NCI-H69 (cell line): ENCODE data around the gene SPTBN1.
A peak's percentile ranks its signal among the peaks of the same experiment; 100 is the strongest.
"Not testable (repeated sequence)": the region's sequence is repeated elsewhere in the genome, so short reads cannot be mapped to it uniquely, and the experiment has no call there.

Source experiments
- DNase-seq: peaks from one replicate; lab custom pipeline; 2025; lab: John Stamatoyannopoulos, UW

Gene SPTBN1

GRCh38 chr2:54502731-54503130, 46.6 kb downstream of the SPTBN1 start:
- DNase-seq = no peak

DNA sequence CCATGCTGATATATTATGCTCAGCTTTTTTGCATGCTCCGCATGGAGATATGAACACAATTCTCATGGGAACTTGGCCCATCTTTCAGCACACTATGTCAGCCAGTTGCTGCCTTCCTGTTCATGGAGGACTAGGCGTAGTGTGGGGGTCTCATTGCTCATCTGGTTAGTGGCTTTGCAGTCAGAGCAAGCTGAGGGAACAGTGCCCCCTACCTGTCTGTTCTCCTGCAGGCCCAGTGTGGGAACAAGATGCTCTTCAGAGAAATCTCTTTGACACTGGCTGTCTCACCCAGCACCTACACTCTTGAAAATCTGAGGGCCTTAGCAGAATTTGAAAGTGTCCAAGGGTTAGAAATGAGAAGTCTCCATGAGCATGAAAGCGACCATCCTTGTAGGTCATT, 47.1 kb downstream of the SPTBN1 start:
- DNase-seq = peak; percentile 39

- no peak for DNase-seq
Observed at GRCh38 chr2:54503828-54504227, 47.7 kb downstream of the SPTBN1 start.

- no peak for DNase-seq
Observed at GRCh38 chr2:54504866-54505265, 48.7 kb downstream of the SPTBN1 start.

DNA sequence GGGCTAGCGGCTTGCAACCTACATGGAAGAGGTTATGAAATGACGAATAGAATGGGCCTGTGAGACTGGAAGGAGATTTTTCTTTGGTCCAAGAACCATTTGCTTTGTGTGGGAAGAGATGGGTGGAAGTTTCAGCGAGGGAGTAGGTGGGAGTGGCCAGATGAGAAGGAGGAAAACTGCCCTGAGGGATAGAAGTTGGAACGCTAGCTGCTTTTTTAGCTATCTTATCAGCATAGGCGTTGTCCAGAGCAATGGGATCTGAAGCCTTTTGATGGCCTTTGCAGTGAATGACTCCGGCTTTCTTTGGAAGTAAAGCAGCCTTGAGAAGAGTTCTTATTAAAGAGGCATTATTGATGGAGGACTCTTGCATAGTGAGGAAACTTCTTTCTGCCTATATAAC, 52.4 kb downstream of the SPTBN1 start:
- no peak for DNase-seq

DNA sequence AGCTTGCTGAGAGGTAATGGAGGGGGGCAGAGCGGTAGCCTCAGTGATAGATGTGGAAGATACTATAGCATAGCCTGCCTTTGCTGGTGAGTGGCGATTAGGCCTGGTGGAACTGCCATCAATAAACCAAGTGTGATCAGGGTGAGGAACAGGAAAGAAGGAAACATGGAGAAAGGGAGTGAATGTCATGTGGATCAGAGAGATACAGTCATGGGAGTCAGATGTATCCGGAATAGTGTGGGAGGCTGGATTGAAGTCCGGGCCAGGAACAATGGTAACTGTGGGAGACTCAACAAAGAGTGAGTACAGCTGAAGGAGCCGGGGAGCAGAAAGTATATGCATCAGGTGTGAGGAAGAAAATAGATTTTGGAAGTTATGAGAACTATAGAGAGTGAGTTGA, 52.9 kb downstream of the SPTBN1 start:
- DNase-seq = not testable (repeated sequence)

DNA sequence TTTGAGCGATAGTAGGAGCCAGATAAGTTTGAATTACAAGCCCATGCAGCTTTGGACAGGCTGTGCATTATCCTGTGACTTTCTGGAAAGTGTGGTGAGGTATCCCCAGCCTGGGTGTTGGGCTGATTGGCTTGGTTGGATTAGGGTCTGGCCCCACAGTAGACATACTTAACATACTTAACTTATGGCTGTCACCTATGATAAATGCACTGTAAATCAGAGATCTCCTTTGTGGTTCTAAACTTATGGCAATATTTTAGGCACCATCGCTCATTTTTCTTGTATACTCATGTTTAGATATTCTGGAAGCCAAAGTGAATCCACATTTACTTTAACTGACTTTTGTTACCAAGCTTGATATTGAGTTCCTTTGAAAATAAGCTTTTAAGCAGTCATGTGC, 54.8 kb downstream of the SPTBN1 start:
- DNase-seq = no peak

DNA sequence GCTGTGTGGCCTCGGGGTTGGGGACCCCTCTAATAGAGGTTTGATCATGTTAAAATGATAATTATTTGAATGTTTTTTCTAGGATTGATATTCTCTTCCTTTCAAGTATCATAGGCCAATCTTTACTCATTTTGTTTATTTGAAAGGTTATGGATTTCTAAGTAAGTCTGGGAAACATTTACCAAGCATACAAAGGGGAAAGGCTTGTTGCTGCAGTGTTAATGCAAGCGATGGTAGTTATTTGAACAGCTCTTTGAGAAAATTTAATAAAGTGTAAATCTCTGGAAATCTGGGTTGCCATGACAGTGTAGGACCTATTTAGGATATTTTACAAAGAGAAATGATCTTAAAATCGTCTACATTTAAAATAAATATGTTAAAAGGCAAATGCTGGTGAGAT, 56.1 kb downstream of the SPTBN1 start:
- no peak for DNase-seq

DNA sequence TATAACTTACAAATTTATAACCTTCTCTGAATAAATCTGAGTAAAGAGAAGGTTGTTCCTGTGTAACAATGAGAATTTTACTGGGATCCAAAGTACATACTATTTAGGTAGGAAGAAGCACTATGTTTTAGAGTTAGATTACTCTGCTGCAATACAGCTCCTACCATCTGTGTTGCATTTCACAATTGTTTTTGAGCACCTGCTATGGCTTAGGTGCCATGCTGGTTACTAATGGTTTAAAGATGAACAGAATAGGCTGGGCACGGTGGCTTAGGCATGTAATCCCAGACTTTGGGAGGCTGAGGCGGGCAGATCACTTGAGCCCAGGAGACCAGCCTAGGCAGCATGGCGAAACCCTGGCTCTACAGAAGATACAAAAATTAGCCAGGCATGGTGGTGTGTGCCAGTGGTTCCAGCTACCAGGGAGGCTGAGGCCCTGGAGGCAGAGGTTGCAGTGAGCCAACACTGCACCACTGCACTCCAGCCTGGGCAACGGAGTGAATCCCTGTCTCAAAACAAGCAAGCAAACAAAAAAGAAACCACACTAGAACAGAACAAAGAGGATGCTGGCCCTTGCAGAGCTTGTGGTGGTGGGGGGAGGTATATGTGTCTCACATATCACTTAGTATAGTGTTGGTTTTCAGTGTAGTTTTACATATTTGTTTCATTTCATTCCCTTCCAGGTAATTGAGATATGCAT, 56.7 kb downstream of the SPTBN1 start:
- DNase-seq = peak; percentile 48

GRCh38 chr2:54513363-54513715, 57.2 kb downstream of the SPTBN1 start:
- DNase-seq = no peak

DNA sequence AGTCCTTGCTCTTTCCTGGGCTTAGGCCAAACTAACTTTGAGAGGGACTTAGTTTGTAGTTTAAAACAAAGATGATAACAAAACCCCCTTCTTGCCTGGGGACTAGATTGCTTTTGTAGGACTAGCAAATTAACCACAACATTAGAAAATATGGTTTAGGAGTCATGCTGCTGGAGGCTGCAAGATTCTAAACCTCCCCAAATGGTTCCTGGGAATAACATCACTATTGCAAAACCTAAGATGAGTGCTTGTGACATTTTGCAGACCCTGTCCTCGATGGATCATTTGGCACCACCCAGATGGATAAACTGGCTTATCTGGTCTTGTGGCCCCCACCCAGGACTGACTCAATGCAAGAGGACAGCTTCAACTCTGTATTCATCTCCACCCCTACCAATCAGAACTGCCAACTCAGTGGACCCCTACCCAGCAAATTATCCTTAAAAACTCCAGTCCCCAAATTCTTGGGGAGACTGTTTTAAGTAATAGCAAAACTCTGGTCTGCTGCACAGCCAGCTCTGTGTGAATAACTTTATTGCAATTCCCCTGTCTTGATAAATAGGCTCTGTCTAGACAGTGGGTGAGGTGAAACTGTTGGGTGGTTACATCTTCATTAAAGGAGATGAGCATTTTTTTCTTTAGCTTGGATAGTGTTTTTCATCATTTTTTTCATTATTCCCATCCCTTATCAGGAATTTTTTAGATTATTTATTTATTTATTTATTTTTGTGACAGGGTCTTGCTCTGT, 58.9 kb downstream of the SPTBN1 start:
- no peak for DNase-seq

- DNase-seq = no peak
Observed at GRCh38 chr2:54516842-54517241, 60.7 kb downstream of the SPTBN1 start.

- not testable (repeated sequence) for DNase-seq
Observed at GRCh38 chr2:54518016-54518415, 61.9 kb downstream of the SPTBN1 start.

DNA sequence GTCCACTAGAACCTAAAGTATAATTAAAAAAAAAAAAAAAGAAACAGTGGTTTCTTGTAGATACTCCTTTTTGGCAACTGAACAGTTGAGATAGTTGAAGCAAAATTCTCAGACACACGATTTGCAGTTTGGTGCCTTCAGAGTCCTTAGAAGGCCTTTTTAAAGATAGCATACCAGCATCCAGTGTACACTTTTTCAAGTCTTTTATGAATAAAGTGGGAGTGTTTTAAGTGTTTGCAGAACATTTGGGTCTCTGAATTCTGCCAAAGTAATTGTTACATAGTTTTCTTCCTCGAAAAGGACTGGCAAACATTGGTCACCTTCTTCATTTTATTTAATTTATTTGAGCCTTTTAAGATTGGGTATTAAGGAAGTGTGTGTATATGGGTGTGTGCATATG, 62.3 kb downstream of the SPTBN1 start:
- DNase-seq = no peak

DNA sequence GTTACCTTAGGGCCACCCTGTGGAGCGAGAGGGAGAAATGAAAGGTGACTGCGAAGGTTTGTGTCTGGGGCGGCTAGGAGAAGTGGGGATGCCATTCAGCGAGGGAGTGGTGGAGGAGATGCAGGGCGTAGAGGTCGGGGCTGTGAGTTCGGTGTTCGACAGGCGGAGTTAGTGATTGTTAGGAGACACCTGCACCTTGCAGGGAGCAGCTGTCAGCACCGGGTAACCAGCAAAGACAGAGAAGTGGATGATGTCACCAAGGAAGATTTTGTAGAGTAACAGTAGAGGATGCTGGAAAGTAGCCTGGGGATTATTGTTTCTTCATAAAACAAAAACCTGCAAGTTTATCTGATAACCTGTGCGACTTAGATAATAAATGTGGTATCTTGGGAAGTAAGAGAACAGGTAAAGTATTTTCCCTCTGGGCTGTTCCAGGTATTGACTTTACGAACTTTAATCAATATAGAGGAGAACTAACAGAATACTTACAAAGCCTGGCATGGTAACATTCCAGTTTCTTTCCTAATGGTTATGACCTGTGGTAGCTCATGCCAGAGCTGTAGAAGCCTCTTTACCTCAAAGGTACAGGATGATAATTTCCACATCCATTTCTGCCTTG, 63.8 kb downstream of the SPTBN1 start:
- peak; percentile 67 for DNase-seq

- no peak for DNase-seq
Observed at GRCh38 chr2:54520687-54521086, 64.6 kb downstream of the SPTBN1 start.

DNA sequence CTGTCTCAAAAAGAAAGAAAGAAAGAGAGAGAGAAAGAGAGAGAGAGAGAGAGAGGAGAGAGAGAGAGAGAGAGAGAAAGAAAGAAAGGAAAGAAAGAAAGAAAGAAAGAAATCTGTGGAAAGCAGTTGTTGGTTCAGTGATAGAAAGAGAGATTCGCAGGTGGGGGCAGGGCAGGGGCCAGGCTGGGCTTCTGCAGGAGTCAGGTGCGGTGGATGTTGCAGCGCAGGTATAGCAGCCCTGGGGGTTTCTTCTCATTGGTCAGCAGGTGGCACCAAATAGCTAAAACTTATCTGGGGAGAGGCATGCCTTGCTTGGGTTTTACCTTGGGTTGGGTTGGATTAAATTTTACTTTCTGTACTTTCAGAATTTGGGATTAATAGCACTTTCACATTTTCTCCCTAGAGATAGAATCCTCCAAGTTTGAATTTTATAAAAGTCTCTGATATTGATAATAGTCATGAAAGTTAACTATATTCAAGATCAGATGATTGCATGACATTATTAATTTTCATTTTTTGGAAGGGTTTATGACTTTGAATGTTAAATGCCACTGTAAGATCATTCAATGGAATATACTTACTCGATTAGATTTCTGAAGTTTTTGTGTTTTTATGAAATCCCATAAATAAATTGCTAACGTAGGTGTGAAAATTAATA, 66.6 kb downstream of the SPTBN1 start:
- DNase-seq = peak; percentile 79

DNA sequence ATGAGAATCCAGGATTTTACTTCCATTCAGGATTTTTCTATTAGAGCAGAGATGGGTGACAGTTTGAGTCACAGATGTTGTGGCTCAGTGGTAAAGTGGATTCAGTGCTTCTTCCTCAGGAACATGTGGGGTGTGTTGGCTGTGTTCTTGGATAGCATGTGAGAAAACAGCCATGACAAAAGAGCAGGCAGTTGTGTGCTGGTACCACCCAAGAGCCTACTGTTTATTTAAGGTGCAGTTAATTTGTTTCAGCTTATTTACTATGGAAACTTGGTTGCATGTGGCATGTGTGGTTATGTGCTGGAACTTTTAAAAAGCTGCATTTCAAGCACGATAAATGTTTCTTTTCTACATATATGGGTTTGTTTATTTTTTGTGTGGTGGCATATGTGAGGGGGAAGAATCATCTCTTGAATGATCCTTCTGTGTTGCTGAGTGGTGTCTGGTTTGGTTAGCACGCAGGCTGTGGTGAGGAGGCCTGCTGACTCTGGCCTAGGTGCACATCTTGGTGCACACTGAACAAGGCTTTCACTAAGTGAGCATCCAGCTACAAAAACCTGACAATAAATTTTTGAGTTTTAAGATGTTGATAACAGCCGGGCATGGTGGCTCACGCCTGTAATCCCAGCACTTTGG, 67.3 kb downstream of the SPTBN1 start:
- DNase-seq = peak; percentile 30

- DNase-seq = no peak
Observed at GRCh38 chr2:54524226-54524991, 68.3 kb downstream of the SPTBN1 start.

DNA sequence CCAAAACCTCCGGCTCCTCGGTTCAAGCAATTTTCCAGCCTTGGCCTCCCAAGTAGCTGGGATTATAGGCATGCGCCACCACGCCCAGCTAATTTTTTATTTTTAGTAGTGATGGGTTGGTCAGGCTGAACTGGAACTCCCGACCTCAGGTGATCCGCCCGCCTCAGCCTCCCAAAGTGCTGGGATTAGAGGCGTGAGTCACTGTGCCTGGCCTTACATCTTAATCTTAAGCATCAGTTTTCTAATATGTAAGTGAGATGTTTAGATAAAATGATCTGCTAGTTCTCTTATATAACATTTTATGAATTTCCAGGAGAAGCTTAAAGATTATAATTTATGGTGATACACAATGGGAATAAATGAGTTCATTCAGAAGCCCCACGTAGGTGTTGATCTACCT, 69.2 kb downstream of the SPTBN1 start:
- DNase-seq = no peak

GRCh38 chr2:54526226-54526879, 70.2 kb downstream of the SPTBN1 start:
- DNase-seq = no peak
